HG03060 (cell line): ENCODE measurements around the gene BCORL1.

Experiments used
- ATAC-seq: cut with Tn5 transposase; IDR thresholded peaks from one replicate; pipeline ENCODE4 v1.9.1; 2021; ENCODE audit warnings: low read depth, moderate number of reproducible peaks; ENCODE audit not compliant: unreplicated experiment

Gene BCORL1

DNA sequence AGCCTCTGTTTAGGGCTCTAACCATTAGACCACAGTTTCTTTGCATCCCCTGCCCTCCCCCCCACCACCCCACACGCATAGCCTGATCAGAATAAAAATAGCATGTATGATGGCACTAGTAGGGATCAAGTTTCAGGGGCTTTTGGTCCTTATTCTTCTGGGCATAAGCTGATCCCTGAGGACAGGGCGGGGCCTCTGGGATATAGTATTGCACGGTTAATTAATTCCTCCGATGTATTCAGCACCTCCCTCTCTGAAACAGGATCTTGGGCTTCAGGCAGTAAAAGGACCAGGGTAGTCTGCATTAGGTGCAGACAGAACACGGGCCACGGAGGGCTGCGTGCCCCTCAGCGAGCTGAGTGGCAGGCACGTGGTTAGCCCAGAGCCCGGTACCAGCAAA, 70.8 kb downstream of the BCORL1 start:
- ATAC-seq, result no peak

DNA sequence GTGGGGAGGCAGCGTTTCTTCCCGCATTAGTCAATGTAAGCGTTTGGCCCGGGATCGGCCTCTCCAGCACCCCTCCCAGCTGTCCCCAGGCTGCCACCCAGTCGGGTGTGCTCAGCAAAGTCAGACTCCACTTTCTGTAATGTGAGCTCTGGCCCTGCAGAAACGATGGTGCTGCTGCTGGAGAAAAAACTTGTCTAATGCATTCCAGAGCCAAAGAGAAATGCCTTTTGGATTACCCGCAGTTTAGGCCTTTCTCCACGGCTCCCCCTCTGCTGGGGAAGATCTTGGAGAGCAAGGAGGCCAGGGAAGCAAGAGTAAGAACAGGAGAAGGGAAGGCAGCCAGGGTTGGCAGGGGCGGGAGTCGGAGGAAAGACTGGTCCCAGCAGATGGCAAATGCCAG, 72.7 kb downstream of the BCORL1 start:
- ATAC-seq, result no peak

DNA sequence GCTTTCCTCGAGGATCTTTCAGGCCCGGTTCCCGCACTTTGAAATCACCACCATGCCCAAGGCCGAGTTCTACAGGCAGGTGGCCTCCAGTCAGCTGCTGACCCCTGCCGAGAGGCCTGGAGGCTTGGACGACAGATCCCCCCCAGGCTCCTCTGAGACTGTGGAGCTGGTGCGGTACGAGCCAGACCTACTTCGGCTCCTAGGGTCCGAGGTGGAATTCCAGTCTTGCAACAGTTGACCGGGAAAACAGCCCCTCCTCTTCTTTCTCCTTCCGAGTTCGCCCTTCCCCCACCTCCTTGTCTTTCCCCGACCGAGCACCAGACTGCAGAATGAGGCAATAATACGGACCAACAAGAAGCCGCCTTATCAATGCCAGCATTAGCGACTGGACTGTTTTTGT, 73.5 kb downstream of the BCORL1 start:
- ATAC-seq, result no peak

DNA sequence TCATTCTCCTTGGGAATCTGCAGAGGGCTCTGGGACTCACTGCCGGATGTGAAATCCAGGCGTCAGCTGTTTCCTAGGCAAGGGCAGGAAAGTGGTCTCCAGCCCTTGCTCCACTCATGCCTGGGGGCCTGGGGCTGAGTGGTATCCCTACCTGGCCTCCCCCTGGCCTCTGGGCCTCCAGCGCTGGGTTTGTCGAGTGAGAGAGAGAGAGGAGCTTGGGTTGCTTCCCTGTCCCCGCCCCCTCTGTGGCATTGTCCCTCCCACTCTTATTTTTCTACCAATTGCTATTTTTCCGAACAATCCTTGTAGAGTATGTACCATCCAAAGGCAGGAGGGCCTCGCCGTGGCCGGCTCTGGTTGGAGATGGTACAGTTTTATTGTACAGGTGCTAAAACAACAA, 74.8 kb downstream of the BCORL1 start:
- no peak for ATAC-seq

DNA sequence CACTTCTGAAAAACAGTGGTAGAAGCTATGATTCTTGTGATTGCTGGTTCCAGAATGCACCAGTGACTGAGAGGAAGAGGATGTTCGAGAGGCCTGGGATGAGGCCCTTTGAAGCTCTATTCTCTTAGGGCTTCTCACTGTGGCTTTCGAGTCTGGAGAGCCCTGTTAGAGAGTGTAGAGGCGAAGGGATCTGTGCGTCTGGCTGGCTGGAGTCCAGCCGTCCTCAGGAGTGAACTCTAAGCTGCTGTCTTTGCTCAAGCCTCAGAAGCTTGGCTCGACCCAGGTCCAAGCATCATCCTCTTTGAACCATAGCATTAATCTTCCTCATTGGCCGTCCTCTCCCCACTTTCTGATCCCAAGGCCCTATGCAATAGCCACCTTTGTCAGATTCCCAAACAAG, 76.2 kb downstream of the BCORL1 start:
- ATAC-seq, result no peak

DNA sequence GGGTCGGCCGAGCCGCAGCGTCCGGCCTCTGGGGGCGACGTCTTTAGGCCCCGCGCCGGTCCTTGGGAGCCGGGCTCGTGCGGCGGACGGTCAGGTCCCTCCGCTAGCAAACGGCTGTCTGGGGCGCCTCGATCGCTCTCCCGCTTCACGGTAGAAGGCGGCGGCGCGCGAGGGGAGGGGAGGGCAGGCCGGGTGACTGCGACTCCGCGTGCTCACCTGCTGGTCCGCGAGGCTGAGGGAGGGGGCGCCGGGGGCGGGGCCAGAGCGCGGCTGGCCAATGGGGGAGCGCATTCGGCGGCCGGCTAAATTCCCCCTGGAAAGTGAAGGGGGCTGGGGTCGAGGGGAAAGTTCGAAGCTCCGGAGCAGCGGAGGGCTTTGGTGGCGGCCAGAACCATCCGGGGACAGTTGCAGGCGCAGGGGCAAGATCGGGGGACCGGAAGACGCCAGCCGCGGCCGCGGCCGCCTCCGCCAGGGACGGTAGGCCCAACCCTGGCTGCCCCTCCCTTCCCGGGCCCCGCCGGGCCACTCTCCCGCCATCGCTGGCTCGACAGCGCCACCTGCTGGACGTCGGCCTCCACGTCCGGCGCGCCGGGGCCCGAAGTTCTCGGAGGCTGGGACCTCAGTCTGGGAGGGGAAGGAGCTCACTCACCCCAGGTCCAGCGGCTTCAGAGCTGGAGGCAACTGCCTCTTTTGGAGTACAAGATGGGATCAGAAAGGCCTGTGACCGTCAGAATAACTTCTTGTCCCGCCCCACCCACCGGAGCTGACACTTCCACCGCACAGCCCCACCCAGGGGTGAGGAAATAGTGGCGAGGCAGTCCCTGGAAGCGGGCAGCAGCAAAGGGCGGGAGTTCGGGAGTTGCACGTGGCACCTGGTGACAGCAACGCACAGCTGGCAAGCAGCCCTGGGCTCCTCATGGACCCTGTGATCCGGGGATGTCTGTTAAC, 78.0 kb downstream of the BCORL1 start:
- no peak for ATAC-seq

DNA sequence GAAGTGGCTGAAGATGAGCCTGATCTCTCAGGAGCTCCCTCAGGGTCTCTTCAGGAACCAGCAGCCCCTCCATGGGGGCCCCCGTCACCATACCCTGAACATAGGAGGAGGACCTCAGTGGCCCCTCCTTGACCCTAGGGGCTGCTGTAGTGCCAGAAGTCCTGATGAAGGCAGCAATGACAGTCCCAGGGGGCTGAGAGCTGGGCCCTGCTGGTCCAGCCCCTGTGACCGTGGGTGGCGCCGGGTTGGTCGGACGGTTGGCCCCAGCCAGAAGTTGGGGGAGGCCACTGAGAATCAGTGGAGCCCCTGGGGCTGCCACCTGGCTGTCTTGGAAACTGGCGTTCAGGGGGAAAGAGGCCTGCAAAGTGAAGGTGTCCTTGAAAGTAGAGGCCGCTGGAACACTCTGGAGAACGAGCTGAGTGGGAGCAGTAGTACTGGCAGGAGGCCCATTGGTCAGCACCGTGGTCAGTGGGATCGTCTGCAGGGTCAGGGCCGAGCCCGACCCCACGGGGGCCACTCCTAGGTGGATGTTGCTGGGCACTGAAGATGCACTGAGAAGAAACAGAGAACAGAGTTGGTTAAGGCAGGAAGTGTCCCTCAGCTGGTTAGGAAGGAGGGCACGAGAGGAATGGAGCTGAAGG, 84.7 kb downstream of the BCORL1 start:
- no peak for ATAC-seq

DNA sequence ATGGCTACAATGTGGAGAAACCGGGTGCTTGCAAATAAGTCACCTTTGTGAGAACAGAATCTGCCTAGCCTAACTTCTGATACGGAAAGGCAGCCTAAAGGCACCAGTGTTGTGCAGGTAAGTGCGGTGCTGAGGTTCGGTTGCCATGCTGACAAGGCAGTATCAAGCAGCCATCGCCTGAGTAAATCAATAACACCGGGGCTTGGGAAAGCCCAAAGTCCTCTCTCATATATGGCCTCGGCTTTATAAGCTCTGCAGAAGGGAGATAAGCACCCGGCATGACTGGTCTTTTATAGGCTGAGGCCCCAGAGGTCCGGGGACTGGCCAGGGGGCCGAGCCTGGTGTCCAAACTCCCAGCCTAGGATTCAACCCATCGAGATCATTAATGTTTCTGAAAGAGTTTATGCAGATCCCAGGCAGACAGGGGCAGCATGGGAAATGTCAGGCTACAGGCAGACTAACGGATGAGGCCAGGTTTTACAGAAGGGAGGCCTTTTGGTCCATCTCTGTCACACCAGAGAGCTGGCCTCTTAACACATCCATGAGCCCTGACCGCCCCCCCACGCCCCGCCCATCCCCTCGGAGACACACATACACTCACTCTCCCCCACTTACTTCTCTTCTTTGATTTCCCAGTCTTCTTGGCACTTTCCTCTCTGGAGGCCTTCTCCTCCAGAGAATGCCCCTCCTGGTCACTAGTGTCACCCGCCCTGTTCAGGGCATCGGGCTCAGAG, 89.3 kb downstream of the BCORL1 start:
- no peak for ATAC-seq

DNA sequence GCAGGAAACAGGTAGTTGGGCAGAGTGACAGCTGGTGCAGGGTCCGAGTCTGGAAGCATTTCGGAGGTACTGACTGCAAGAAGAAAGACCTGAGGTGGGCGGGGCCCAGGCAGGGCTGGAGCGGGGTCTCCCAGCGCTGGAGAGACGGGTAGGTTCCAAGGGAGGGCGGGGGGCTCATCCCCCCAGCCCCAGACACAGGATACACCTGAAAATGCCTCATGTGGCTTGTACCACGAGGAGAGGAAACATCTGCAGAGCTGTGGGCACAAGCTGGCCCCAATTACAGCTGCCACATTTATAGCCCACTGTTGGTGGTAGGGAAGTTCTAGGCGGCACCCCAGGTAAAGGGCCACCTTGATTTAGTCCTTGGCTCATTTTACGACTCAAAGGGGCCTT, 89.9 kb downstream of the BCORL1 start:
- no peak for ATAC-seq

DNA sequence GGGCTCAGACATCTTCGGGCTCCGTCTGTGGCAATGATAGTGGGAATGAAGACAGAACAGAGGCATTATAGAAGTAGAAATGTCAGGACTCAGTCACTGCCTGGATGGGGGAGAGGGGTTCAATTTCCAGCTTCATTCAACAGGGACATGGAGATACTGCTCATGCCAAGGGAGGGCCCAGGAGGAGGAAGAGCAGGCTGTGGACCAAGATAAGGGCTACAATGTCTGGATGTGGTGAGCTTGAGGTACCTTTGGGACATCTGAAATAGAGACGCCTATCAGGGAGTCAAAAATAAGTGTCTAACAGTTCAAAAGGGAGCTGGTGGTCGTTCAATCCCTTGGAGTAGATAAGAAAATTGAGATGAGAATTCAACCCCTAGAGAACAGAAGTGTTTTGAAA, 93.3 kb downstream of the BCORL1 start:
- ATAC-seq, result no peak

DNA sequence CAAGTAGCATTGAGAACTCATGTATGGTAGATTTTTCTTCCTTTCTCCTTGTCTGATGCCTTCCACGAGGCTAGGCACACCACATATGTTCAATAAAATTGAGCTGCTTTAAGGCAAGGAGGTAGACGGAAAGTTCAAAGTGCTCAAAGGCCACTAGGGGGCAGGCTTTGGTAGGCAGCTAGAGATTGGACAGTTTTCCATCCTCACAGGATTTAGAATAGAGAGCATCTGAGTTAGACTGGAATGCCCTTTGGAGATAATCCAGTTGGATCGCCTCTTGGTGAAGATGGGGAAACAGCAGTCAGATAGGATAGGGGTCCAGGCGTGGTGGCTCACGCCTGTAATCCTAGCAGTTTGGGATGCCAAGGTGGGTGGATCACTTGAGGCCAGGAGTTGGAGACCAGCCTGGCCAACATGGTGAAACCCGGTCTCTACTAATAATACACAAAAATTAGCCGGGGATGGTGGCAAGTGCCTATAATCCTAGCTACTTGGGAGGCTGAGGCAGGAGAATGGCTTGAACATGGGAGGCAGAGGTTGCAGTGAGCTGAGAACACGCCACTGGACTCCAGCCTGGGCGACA, 97.5 kb downstream of the BCORL1 start:
- no peak for ATAC-seq

DNA sequence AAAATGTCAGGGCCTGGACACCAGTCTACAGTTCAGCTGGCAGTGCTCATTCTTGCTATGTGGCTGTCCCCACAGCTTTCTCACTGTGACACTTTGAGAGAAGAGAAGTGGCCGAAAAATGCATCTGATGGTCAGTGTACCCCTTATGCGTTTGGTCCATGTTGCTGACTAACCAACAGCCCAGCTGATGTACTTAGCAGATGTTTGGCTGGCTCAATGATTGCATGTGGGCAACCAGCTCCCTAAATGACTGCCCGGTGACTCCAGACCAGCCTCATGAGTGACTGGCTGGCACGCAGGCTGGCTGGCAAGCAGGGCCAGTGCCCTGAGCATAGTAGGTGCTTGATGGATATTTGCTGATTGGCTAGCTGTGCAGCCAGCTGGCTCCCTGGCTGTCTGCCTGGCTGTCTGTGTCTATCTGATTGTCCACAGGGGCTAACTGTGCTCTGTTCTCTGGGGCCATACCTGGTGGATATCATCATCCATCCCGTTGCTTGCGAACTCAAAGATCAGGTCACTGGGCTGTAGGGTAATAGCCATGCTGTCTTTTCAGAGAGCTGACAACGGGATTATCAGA, 98.4 kb downstream of the BCORL1 start:
- ATAC-seq, result no peak

DNA sequence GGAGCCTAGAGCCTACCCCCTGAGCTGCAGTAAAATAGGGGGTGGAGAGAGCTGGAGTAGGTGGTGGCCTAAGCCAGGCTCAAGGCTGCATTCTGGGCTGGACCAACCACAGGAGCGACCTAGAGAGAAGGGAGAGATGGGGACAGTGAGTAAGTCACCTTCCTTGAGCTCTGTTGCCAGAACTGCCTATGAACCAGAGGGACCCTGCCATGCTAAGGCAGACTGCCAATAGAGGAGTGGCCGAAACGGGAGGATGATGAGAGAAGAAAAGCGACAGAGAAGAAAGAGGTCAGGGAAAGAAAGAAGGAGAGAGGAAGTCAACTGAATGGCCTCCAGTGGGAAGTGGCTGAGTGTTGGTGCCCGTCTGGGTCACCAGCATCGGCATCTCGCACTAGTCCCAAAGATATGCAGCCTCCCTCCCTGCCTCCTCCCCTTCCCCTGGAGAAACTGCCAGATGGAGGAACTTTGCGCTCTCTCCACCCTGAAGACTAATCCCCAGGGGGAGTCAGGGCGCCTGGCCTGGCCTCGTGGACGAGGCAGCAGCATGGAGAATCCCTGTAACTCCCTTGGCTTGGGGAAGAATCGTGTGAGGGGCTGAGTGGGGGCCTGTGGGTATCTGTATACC, 99.1 kb downstream of the BCORL1 start:
- ATAC-seq, result no peak

DNA sequence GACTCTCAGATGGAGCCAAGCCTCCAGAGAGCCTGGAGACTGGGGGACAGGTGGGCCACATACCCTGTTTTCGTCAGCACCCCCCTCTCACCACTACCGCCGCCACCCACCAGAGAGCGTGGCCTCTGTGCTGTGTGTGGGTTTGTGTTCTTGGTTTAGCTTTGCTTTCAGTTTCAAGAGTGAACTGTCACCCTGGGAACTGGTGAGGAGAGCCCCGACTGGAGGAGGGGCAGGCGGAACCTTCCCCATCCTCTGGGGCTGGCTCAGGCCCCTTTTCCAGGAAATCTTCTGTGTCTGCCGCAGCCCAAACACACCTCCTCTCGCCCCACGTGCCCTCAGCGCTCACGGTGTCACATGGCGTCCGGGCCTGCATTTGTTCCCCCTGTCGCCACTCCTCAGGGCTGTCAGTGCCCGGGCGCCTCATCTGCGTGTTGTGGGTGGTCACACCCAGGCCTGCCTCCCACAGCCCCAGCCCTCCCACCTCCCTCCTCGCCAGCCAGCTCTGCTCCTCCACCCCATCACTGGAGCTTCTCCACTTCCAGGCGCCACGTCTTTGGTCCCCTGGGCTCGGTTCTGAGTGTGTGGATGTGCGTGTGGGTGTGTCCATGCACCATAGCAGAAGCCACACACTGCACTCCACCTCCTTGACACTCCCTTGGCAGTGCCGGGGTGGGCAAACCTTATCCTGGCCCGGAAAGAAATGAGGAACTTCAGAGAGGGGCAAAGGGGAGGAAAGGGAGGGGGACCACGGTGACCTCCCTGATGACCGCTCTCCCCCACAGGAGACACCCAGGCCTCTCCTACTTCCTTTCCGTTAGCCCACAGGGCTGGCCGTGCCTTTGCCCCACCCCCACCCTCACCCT, 100.0 kb downstream of the BCORL1 start:
- no peak for ATAC-seq

DNA sequence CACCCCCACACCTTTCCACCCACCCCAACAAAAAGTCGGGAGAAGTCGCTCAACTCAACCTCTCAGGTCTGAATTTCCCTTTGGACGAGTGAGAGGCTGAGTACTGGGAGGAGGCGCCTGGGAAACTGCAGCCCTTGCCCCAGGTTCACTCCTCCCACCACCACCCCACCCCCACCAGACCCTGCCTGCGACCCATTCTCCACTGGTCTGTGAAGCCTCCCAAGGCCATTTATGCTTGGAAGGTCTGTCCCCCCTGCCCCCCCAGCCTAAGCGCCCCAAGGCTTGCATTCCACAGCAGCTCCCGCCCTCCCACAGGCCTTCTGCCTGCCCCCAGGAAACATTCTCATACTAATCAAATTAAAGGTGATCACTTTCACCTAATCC, 100.7 kb downstream of the BCORL1 start:
- no peak for ATAC-seq

DNA sequence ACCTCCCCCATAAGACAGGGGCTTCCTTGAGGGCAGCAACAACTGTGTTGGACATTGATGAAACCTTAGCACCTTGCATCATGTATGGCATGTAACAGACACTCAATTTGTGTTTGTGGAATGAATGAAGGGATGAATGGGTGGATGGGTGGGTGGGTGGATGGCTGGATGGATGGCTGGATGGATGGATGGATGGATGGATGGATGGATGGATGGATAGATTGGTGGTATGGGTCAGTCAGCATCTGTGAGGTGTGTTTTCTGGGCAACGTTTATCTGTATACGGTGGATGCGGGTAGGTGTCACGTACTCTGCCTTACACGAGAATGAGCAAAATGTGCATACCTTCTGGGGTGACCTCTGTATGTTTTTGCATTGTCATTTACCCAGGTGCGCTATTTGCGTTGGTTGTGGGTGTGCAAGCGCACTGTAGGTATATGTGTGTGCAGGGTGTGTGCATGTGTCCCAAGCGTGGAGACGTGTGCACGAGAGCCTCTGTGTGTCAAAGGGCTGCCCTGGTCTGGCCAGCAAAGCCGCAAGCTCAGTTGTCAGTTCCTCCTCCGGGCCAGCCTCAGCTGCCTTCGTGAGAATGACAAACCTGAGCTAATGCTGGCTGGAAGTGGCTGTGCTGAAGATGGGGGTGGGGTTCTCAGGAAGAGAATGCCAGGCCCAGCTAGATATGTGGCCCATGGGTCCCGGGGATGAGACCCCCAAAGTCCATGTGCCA, 101.4 kb downstream of the BCORL1 start:
- ATAC-seq, result no peak

DNA sequence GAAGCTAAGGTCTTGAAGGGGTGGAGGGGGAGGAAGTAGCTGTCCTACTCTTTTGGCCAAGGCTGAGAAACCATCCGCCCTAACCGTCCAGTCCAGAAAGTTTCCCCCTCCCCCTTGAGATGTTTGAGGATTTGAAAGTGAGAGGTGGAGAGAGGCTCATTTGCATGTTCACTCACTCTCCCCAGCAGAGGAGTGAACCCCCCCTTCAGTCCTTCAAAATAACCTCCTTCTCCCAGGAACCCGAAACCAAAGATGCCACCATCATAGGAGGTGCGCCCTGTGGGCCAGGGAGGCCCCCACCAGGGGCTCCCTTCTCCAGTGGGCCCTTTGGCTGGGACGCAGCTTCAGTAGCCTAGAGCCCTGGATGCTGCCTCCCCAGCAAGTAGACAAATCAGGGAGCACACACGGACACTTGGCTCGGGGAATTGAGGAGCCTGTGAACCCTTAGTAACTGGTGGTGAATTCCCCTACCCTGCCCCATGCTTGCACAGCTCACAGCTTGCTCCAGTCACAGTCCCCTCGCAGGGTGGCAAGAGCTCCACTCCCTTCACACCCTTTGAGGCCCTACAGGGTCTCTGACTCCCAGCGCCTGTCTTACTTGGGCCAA, 102.3 kb downstream of the BCORL1 start:
- ATAC-seq, result peak; percentile 19
